ENCODE results near the gene CELSR2.

CELSR2 gene

DNA sequence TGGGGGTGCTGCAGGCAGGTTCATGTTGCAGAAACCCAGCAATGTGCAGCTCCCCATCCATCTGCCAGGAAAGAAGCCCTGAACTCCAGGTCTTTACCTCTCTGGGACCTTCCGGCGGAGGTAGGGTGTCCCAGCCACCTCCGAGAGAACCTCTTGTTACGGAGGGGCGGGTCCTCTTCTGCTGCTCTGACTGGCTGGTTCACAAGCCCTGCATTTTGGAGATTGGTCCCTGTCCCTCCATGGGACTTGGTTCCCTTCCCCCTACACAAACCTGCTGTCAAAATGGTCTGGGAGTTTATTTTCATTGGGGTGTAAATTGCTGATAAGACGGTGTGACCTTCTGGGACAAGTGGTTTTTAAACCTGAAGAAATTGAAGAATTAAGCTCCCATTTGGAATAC lies 8.0 kb upstream of the CELSR2 start:
- no peak overlapping the region for H3K4me3 ChIP-seq (ENCODE audit: low read depth, low read length)
- TF ChIP-seq, protein P1, sequence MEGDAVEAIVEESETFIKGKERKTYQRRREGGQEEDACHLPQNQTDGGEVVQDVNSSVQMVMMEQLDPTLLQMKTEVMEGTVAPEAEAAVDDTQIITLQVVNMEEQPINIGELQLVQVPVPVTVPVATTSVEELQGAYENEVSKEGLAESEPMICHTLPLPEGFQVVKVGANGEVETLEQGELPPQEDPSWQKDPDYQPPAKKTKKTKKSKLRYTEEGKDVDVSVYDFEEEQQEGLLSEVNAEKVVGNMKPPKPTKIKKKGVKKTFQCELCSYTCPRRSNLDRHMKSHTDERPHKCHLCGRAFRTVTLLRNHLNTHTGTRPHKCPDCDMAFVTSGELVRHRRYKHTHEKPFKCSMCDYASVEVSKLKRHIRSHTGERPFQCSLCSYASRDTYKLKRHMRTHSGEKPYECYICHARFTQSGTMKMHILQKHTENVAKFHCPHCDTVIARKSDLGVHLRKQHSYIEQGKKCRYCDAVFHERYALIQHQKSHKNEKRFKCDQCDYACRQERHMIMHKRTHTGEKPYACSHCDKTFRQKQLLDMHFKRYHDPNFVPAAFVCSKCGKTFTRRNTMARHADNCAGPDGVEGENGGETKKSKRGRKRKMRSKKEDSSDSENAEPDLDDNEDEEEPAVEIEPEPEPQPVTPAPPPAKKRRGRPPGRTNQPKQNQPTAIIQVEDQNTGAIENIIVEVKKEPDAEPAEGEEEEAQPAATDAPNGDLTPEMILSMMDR (IDR thresholded peaks at IDR 0.05; ENCODE audit: low read depth, low read length) = no peak

DNA sequence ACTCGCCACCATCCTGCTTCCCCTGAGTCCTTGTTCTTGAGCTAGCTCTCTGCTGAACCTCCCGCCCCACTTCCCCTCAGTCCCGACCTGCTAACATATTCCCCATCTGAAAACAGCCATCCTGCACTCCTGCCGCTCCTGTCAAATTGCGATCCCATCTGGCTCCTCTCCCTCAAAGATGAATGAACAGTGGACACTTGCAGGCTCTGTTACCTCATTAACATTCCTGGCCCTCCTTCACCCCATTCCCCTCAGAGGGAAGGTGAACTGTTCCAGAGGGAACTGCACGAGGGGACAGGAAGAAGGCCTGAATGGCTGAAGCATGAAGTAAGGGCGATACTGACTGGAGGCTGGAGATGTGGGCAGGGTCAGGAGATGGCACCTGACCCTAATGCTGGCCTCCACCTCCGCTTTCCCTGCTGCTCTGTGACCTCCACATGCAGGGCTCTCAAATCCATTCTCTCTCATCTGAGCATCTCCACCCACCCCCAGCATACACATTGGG lies 7.4 kb upstream of the CELSR2 start:
- TF ChIP-seq, protein P1 (IDR thresholded peaks at IDR 0.05; ENCODE audit: low read depth, low read length) = no peak
- H3K4me3 ChIP-seq (ENCODE audit: low read depth, low read length) = no peak overlapping the region

GRCh38 chr1:109242387-109242786 lies 7.0 kb upstream of the CELSR2 start:
- H3K4me3 ChIP-seq (ENCODE audit: low read depth, low read length) = no peak overlapping the region
- TF ChIP-seq, protein P1 (IDR thresholded peaks at IDR 0.05; ENCODE audit: low read depth, low read length) = no peak

GRCh38 chr1:109243221-109243620 lies 6.1 kb upstream of the CELSR2 start:
- TF ChIP-seq, protein P1 (IDR thresholded peaks at IDR 0.05; ENCODE audit: low read depth, low read length) = no peak
- H3K4me3 ChIP-seq (ENCODE audit: low read depth, low read length) = no peak overlapping the region

DNA sequence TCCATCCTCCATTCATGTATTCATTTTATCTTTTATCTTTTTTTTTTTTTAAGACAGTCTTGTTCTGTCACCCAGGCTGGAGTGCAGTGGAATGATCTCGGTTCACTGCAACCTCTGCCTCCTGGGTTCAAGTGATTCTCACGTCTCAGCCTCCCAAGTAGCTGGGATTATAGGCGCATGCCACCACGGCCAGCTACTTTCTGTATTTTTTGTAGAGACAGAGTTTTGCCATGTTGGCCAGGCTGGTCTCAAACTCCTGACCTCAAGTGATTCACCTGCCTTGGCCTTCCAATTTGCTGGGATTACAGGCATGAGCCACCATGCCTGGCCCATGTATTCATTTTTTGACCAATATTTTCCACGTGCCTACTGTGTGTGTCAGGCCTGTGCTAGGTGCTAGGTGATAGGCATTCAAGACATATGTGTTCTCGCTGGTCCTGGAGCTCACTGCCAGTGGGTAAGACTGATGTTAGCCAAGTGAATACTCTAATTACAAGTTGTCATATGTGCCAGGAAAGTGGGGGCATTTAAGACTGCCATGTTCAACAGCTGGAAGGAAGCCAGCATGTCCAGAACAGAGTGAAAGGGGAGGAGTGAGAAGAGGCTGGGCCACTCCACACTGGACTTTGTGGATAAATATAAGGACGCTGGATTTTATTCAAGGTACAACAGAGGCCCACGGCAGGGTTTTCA lies 5.3 kb upstream of the CELSR2 start:
- no peak overlapping the region for H3K4me3 ChIP-seq (ENCODE audit: low read depth, low read length)

DNA sequence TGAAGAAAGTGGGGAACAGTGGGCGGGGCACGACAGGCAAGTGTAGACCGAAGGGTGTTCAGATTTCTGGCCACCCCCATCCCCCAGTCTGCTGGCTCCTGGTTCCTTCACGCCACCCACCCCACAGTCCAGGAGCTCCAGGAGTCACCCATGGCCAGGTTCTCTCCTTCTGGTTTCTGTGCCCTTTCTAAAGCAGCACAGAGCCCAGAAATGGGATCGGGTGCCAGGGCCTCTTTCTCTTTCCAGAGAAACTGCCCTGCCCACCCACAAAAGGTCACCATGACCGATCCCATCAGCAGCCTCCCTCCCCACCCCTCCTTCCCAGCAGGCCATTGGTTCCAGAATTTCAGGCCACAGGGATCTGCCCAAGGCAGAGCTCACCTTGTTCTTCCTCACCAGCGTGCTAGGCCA lies 3.2 kb upstream of the CELSR2 start:
- H3K4me3 ChIP-seq (ENCODE audit: low read depth, low read length) = no peak overlapping the region
- TF ChIP-seq, protein P1 (IDR thresholded peaks at IDR 0.05; ENCODE audit: low read depth, low read length) = no peak

More for the DNA sequence above, 5.3 kb upstream of the CELSR2 start:
- TF ChIP-seq, protein P1 (IDR thresholded peaks at IDR 0.05; ENCODE audit: low read depth, low read length) = no peak
